ENCODE results near the gene FAM181A.

DNA sequence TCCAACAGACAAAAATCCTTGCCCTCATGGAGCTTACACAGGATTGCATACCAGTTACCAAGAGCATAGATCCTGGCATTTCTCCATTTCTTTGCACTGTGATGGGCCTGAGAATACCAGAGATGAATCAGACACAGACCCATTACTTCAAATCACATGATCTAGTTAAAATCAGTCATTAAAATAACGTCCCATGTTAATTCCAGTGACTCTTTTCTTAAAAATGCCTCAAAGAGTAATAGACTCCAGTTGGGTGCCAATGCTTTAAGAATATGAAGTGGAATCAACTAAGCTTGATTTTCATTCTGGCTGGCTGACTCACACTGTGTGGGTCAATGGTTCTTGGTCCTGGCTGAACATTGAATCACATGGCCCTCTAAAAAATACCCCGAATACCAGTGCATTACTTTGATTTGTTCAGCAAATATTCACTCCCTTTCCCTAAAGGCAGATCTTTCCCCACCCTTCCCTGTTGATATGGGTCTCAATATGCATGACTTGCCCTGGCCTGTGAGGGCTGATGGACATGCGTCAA lies 38.2 kb downstream of the FAM181A start:
- TF ChIP-seq, protein P1, sequence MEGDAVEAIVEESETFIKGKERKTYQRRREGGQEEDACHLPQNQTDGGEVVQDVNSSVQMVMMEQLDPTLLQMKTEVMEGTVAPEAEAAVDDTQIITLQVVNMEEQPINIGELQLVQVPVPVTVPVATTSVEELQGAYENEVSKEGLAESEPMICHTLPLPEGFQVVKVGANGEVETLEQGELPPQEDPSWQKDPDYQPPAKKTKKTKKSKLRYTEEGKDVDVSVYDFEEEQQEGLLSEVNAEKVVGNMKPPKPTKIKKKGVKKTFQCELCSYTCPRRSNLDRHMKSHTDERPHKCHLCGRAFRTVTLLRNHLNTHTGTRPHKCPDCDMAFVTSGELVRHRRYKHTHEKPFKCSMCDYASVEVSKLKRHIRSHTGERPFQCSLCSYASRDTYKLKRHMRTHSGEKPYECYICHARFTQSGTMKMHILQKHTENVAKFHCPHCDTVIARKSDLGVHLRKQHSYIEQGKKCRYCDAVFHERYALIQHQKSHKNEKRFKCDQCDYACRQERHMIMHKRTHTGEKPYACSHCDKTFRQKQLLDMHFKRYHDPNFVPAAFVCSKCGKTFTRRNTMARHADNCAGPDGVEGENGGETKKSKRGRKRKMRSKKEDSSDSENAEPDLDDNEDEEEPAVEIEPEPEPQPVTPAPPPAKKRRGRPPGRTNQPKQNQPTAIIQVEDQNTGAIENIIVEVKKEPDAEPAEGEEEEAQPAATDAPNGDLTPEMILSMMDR (IDR thresholded peaks at IDR 0.05) = no peak
- no peak for TF ChIP-seq POLR2A (IDR thresholded peaks at IDR 0.05)
- peak; percentile 77 for TF ChIP-seq POLR2AphosphoS5 (IDR thresholded peaks at IDR 0.05)
